GM21360 (cell line): Measurements from ENCODE around the gene SLC39A7.

ENCODE experiments used
- ATAC-seq: cut with Tn5 transposase; IDR thresholded peaks from one replicate; pipeline ENCODE4 v1.9.1; 2021; ENCODE audit warnings: mild to moderate bottlenecking, moderate library complexity; ENCODE audit not compliant: unreplicated experiment

SLC39A7 gene

DNA sequence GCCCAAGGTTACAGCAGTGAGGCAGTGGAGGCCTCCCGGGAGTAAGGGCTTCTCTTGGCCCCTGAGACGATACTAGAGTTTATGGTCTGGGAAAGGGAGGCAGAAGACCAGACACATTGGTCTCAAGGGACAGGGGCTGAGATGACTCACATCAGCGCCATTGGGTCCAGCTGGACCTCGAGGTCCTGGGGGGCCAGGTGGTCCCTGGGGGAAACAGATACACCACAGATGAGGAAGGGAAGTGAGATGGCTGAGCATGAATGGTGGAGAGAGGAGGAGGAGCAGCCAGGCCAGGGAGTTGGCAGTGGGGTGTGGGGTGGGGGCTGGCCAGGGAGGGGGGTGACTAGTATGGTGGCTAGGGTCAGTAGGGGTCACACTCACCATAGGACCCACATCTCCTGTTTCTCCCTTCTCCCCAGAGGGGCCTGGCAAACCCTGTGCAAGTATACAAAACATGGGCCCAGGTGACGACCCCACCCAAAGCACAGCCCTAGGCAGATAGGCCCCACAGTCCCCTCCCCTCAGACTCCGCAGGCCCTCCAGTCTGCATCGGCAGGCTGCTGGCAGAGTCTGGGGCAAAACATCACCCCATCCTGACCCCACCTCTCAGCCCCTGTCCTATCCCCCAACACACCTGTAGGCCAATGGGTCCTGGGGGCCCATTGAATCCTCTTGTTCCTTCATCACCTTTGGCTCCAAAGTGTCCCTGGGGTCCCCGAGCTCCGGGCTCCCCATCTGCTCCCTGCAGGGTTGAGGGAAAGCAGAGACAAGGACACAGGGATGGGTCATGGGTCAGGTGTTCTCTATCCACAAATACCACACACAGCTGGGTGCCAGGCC, 30.3 kb upstream of the SLC39A7 start:
- ATAC-seq, result no peak

DNA sequence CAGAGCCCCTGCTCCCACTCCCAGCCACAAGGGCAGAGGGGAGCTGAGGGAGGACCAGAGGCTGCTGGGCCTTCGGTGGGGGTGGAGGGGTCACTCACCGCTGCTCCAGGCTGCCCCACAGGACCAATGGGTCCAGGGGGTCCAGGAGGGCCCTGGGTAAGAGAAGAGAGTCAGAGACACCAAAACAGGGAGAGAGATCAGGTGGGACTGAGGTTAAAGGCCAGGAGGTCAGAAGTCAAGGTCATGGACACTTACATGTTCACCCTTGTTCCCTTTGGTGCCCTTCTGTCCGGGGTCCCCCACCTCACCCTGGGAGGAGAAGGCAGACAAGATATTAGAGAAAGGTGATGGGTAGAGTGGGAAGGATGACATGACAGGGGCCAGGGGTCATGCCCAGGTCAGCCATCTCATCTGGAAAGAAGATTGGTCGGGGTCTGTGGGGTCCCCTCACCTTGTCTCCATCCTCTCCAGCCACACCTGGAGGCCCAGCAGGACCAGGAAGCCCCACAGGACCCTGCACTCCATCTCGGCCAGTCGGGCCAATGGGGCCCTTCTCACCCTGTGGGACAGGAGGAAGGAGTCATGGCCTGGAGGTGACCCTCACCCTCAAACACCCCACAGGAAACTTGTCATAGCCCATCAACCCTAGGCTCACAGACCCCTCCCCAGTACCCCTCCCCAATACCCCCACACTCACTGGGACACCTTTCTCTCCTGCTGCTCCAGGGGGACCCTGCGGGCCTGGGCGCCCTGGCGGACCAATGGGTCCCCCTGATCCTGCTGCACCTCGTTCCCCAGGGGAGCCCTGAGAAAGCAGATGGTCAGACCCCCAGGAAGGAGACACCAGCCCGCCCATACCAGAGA, 29.4 kb upstream of the SLC39A7 start:
- no peak for ATAC-seq

DNA sequence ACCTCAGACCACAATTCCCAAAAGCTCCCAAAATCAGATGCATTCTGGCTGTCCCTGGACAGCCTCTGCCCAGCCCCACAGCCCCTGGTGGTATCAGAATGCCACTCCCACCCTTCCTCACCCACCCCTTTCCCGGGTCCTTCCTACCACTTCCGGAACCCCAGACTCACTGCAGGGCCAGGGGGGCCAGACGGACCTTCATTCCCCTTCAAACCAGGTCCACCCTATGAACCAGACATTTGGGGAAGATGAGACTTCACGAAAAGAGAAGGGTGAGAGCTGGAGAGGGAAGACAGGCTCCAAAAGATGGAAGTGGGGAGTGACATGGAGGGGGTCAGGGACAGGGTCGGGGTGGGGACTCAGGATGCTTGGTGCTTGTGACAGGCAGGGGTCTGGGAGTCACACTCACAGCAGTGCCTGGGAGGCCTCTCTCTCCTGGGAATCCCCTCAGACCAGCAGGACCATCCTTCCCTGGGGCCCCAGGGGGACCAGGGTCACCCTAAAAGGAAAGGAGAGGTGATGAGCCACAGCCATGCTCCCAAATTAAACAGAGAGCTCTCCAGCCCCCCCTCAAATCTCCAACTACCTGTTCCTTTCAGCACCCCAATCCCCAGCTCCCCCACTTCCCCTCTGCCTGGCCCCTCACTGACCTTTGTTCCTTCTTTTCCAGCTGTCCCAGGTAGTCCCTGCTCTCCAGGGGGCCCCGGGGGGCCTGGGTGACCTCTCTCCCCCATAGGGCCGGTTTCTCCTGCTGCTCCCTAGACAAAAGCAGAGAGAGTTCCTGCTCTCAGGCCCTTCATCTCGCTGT, 28.6 kb upstream of the SLC39A7 start:
- ATAC-seq, result no peak

DNA sequence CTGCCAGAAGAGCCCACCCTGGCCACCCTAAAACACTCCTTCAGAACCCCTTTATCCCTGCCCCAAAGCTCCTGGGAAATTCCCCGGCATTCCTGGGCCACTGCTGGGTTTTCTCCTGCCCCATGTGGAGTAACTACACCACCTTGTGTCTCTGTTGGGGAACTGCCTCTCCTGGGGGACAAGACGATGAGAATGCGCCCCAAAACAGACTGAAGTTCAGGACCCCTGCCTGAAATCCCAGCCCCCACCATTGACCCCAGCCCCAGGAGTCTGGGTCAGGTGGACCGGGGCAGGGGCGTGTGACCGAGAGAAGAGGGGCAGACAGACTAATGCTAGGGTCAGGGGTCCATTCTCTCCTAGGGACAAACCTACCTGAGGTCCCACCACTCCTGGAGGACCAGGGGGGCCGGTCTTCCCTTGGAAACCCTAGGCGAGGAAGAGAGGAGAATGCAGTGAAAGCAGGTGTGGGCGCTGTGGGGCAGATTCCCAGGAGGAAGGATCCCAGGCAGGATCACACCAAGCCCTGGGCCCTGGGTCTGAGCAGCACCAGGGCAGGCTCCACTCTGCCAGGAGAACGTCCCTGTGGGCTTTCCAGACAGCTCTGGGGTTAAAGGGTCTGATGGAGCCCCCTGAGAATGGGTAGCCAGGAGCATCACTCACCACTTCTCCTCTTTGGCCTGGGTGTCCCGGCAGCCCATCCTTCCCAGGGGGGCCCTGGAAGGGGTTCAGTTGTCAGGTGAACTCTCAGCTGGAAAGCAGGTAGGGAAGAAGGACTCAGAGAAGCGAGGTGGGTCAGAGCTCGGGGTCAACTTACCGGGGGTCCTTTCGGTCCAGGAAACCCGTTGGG, 27.8 kb upstream of the SLC39A7 start:
- no peak for ATAC-seq

DNA sequence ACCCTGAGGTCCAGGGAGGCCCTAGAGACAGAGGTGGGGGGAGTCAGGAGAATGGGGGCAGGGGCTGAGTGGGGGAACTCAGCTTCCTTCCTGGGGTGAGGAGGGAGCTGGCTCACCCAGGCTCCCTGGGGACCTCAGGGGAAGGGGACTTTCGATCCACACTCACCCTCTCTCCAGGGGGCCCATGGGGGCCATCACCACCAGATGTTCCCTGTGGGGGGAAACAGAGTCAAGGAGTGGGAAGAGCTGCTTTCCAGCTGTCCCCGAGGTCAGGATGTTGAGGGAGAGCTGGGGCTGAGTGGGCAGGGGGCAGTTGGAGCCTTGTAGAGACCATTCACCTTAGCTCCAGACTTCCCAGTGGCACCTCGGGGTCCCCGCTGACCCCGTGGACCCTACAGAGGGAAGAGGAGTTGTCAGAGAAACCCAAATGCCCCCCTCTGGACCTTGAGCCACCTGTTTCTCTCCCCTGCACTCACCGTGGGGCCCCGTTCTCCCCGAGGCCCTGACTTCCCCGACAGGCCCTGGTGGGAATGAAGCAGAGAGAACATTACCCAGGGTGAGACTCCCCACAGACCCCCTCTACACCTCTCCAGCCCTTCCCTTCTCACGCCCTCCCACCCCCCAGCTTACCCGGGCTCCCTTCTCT, 27.0 kb upstream of the SLC39A7 start:
- no peak for ATAC-seq

DNA sequence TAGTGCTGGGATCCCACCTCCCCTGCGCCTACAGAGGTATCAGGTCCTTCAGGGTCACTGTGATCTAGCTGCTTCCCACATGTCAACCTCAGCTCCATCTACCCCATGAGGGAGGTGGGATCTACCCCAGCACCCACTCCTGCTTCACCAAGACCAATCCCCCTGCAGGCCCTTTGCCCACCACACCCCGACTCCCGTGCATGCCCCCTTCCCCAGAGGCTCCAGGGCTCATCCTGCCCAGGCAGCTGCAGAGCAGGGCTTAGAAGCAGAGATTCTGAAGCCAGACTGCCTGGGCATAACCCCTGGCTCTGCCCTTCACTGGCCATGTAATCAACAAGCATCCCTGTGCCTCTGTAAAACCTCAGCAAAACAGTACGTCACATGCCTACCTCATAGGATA, 25.9 kb upstream of the SLC39A7 start:
- no peak for ATAC-seq

DNA sequence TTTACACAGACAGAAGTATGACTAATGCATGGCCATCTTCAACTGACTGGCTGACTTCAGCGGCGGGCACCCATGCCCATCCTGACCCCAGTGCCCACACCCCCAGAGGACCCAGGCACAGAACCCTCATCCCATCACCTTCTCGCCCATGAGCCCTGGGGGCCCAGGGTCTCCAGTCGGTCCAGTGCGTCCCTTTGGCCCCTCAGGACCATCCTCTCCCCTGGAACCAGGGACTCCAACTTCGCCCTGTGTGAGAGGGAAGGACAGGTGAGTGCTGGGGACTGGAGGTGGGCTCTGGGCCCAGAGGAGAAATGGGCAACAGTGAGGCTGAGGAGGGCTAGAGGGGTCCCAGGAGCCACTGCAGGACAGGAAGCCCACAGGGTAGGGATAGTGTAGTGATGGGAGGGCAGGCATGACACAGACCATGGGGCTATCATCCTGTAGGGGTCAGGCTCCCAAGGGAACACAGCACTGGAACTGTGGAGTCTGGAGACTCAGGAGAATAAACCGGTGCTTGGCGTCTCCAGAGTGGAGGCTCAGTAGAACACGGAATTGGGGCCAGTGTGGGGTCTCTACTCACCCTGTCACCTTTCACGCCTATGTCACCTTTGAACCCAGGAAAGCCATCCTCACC, 25.1 kb upstream of the SLC39A7 start:
- ATAC-seq, result no peak

DNA sequence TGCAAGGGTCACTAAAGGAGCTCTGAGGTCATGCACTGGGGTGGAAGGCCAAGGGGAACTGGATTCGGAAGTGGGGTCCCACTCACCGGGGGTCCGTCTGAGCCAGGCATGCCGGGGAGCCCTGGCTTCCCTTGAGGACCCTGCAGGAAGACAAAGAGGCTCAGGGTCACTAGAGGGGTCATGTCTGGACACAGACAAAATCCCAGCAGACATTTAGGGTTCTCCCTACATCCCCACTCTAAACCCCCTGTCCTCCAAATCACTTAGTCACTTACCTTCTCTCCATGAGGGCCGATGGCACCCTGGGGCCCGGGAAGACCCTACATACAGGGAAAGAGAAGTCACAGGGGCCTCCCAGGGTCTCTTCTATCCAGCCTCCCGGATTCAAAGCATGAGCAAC, 23.8 kb upstream of the SLC39A7 start:
- no peak for ATAC-seq

DNA sequence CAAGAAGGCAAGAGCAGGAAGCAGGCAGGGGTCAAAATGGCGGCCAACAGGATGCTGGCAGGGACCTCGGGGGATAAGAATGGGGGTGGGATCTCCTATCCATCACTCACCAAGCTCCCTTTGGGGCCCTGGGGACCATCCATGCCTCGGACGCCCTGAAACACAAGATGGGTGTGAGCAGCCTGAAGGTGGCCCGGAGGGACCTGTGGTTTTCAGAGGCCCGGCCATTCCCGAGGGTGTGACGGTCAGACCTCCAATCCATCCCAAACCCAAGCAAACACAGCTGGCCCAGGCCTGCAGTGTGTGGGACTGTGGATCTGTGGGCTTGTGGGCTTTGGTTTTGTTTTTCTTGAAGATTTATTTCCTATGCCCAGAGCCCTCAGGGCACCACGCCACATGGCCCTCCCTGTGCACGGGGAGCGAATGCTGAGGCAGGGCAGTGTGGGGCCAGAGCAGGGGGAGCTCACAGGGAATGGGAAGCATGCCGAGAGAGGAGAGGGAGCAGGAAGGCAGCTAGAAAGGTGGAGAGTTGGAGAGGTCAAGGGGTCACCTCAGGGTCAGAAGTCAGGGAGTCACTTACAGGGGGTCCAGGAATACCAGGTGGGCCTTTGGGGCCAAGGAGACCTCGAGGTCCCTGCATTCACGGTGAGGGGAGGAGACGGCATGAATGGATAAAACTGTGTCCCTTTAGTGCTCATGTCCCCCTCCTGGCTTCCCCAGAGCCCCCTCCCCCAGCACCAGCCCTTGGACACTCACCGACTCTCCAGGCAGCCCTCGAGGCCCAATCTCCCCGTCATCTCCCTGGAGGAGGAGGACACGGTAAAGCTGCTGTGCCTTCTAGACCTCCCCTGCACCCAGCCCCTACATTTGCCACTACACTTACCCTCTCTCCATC, 22.9 kb upstream of the SLC39A7 start:
- ATAC-seq, result no peak

DNA sequence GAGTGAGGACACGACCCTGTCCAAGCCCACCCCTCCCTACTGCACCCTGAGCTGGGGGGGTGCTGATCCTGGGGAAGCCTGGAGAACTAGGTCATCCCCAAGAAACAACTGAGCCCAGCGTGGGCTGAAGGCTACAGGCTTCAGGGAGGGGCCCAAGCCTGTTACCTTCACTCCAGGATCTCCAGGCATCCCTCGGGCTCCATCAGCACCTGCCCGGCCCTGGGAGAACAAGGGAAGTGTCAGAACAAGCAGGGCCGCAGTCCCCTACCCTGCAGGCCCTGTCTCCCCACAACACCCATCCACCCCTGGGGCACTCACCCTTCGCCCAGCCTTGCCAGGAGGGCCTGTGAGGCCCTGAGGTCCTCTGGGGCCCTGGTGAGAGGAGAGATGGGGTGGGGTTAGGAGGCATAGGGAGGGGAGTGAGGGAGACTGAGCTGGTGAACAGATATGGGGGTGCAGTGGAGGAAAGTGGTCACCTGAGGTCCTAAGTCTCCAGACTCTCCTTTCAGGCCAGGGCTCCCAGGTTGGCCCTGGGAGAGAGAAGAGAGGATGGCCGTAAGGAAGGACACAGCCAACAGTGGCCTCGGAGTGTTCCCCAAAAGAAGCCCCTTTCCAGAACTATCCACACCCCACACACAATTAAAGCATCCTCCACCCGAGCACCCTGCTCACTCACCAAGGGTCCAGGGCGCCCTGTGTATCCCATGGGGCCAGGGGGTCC, 21.8 kb upstream of the SLC39A7 start:
- ATAC-seq, result no peak

DNA sequence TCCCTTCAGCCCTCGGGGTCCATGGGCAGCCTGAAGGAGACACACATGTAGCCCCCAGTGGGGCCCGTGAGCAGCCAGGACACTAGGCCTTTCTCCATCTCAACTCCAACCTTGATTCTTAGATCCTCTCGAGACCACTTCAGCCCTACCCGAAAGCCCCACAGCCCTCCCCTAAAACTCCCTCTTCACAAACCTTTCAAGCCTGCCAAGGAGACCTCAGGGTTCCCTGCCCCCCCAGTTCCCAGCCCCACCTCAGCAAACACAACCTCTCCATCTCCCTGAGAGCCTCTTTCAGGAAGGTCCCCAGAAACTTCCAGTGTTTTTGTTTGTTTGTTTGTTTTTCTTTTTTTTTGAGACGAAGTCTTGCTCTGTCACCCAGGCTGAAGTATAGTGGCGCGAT, 19.5 kb upstream of the SLC39A7 start:
- no peak for ATAC-seq

DNA sequence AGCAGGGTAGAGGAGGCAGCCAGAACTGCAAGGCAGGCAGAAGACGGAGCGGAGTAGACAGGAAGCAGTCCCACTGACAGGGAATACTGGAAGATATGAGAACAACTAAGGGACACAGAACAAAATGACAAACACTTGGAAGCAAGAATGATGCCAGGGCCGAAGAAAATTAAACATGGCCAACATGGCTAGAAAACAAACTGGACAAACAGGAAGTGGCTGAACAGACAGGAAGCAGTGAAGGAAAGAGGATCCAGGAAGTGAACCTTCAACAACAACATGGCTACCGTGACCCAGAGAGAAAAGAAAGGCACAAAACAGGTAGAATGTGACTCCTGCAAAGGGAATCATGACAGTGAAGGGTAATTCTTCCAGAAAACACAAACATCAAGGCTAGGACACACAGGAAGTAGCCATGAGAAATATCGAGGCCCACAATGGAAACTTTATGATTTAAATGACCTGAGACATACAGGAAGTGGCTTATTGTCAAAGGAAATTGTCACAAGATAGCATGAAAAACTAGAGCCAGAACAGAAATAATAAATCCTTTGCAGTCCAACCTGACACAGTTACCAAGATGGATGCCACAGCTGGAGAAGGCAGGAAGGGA, 17.5 kb upstream of the SLC39A7 start:
- no peak for ATAC-seq

DNA sequence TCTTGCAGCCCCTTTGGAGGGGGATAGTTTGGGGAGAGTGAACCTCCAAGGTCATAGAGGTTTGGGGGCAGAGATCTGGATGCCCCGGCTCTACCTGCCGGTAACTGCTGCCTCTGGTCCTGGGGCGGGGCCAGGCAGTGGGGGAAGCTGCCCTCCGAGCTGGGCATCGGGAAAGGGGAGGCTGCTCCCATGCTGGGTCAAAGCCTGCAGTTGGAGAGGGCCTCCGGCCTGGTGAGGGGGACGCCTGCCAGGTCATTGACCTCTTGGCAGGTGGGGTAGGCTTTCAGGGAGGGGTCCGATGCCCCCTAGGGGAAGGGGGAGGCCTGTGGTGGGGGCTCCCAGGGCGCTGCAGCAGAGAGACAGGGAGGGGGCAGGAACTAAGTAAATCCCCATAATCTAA, 15.5 kb upstream of the SLC39A7 start:
- no peak for ATAC-seq

DNA sequence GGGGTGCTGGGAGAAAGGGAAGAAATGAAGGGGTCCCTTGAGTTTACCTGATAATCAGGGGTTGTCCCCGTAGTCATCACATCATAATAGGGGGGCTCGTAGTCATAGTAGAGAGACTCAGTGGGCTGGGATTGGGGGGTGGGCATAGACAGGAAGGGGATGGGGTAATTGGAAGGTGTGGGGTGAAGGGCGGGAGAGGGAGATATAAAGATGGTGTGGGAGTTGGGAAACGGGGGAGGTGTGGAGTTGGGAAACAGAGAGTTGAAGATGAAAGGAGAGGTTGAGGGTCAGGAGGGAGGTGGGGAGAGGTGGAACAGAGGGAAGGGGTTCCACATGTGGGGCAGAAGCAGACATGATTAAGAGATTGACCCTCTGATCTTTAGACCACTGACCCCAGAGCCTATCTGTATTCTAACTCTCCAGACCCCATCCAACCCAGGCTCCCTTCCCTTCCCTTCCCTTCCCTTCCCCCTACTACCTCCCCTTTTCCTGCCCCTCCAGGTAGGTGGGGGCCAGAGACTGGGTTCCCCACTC, 14.9 kb upstream of the SLC39A7 start:
- ATAC-seq, result no peak

DNA sequence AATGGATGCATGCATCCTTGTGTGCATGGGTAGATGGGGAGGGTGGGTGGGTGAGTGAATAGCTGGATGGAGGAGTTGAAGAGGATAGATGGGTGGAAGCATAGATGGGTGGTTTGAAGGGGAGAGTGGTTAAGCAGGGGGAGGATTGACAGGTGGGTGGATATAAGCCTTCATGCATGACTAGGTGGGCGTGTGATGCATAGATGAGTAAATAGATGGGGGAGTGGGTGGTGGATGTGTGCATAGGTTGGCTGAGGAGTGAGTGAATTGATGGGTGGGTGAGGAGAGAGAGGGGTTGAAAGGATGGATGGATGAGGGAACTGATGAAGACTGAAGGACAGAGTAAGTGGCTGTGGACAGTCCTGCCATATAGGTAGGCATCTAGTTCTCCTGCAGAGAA, 12.9 kb upstream of the SLC39A7 start:
- ATAC-seq, result no peak

DNA sequence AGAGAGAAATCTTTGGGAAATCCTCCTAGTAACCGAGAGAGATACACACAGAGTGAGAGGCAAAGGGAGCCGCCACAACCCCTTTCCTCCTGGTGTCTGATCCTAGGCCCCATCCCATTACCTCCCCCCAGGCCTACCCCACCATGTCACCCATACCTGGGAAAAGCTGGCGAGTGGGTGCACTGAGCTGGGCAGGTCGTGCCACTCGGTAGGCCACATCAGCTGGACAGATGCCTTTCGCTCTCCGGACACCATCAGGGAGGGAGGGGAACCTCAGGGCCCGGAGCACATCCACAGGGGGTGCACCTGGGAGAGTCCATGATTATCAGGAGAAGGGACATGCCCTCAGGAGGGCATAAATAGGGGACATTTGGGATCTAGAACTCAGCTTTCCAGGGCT, 11.5 kb upstream of the SLC39A7 start:
- ATAC-seq, result no peak
